ENCODE results near the gene RLF. TPM values are rescaled to one million over a fixed set of nuclear protein-coding genes. Genes with fewer than 3 reads are reported as not detected.

The RLF gene
- total and polyA plus RNA-seq, 2 donors (not counting 1 experiment from before 2014, with no cell fraction given): 7.8 to 21.9 TPM

DNA sequence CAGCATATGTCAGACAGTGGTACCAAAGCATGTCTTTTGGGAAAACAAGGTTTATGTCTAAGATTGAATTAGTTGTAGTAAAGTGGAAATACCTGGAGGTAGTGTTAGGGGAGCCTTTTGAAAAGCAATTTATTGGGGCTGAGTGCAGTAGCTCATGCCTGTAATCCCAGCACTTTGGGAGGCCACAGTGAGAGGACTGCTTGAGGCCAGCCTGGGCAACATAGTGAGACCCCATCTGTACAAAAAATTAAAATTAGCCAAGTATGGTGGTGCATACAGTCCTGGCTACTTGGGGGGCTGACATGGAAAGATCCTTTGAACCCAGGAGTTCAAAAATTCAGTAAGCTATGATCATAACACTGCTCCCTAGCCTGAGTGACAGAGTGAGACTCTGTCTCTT, 104.1 kb downstream of the RLF start:
- H3K4me1 ChIP-seq (ENCODE audit: control insufficient read depth in 2 of 2, insufficient read depth in 2 of 2, low read length in 2 of 2): no peaks in the 10 kb centered on the region
- DNase-seq: no peak
- peaks cover 2 to 69% of the 10 kb centered on the region in 2 experiments for H3K36me3 ChIP-seq (replicated peaks in 1 of 2; ENCODE audit: control extremely low read depth in 1 of 2, control insufficient read depth in 1 of 2, extremely low read depth in 1 of 2, insufficient read depth in 2 of 2, low read length in 1 of 2)
- H3K9ac ChIP-seq (ENCODE audit: low read length): no peak overlapping the region
- H3K27ac ChIP-seq (ENCODE audit: low read length in 2 of 2): no peak overlapping the region
- no peak overlapping the region for H2AFZ ChIP-seq (ENCODE audit: insufficient read depth, low read depth, low read length, poor library complexity, severe bottlenecking)
- peaks cover 43% of the 10 kb centered on the region for H3K79me2 ChIP-seq (ENCODE audit: control insufficient read depth, insufficient read depth, low read length)
- Mint-ChIP-seq H3K4me3 (no peak overlapping the region), H3K9me3 (ENCODE audit: insufficient read depth) (no peaks in the 10 kb centered on the region), H3K27ac (no peak overlapping the region), H3K4me1 (peaks cover 6% of the 10 kb centered on the region), H3K27me3 (no peaks in the 10 kb centered on the region)
- intact Hi-C loops (cut with micrococcal nuclease): no loop called here
- ChIA-PET CTCF (interaction anchor here (1.4 kb wide), 1 partner anchor 73 kb away, joined by 5 read pairs; no protein-coding TSS in a partner anchor), POLR2A (no interaction called here)
- no peak overlapping the region for H3K4me2 ChIP-seq (replicated peaks; ENCODE audit: low read depth, low read length, poor library complexity, severe bottlenecking)
- no peaks in the 10 kb centered on the region for H3K27me3 ChIP-seq (replicated peaks in 1 of 4; ENCODE audit: control extremely low read depth in 1 of 4, control insufficient read depth in 3 of 4, insufficient read depth in 4 of 4, low read length in 3 of 4)
- H4K20me1 ChIP-seq (ENCODE audit: control insufficient read depth, insufficient read depth, low read length, poor library complexity, severe bottlenecking): no peaks in the 10 kb centered on the region
- TF ChIP-seq EZH2 (IDR thresholded peaks at IDR 0.05; ENCODE audit: borderline replicate concordance, insufficient read depth, low read depth, low read length, poor library complexity, severe bottlenecking): no peak
- TF ChIP-seq CTCF (IDR thresholded peaks at IDR 0.05): no peak
- H3K9me3 ChIP-seq (ENCODE audit: control extremely low read depth in 1 of 3, control insufficient read depth in 2 of 3, insufficient read depth in 1 of 3, low read length in 2 of 3): no peaks in the 10 kb centered on the region
- H3K4me3 ChIP-seq (ENCODE audit: control extremely low read depth in 1 of 5, extremely low read depth in 1 of 5, insufficient read depth in 1 of 5, low read depth in 2 of 5, low read length in 4 of 5): no peak overlapping the region
- ATAC-seq (ENCODE audit: low read depth): no peak

DNA sequence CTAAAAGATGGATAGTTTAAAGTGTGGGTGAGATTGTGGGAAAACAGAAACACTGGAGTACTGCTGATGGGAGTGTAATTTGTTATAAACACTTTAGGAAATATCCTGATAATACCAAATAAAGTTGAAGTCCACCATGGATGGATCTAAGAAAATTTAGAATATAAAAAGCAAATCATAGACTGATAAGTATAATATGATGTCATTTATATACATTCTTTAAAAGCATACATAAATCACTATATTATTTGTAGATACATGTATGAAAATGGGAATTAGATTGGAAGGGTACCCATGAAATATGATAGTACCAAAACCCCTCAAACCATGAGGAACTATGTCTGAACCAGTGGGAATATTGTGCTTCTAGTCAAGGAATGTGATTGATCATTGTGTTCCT, 104.7 kb downstream of the RLF start:
- no peaks in the 10 kb centered on the region for H3K27me3 Mint-ChIP-seq
- peaks cover 46% of the 10 kb centered on the region for H3K79me2 ChIP-seq (ENCODE audit: control insufficient read depth, insufficient read depth, low read length)
- H3K4me1 Mint-ChIP-seq: peaks cover 2% of the 10 kb centered on the region
- no peak for ATAC-seq (ENCODE audit: low read depth)
- no peak overlapping the region for H2AFZ ChIP-seq (ENCODE audit: insufficient read depth, low read depth, low read length, poor library complexity, severe bottlenecking)
- no peak overlapping the region for H3K4me3 ChIP-seq (ENCODE audit: control extremely low read depth in 1 of 5, extremely low read depth in 1 of 5, insufficient read depth in 1 of 5, low read depth in 2 of 5, low read length in 4 of 5)
- no peak overlapping the region for H3K4me3 Mint-ChIP-seq
- H3K9me3 ChIP-seq (ENCODE audit: control extremely low read depth in 1 of 3, control insufficient read depth in 2 of 3, insufficient read depth in 1 of 3, low read length in 2 of 3): no peaks in the 10 kb centered on the region
- no peak for DNase-seq
- H3K4me2 ChIP-seq (replicated peaks; ENCODE audit: low read depth, low read length, poor library complexity, severe bottlenecking): no peak overlapping the region
- ChIA-PET POLR2A (no interaction called here), CTCF (interaction anchor here (0.9 to 1.4 kb wide), 2 partner anchors 68 to 73 kb away, joined by 3 to 5 read pairs; no protein-coding TSS in a partner anchor)
- no peak overlapping the region for H3K9ac ChIP-seq (ENCODE audit: low read length)
- H3K27ac Mint-ChIP-seq: no peak overlapping the region
- no peak overlapping the region for H3K27ac ChIP-seq (ENCODE audit: low read length in 2 of 2)
- no peaks in the 10 kb centered on the region for H3K4me1 ChIP-seq (ENCODE audit: control insufficient read depth in 2 of 2, insufficient read depth in 2 of 2, low read length in 2 of 2)
- H3K36me3 ChIP-seq (replicated peaks in 1 of 2; ENCODE audit: control extremely low read depth in 1 of 2, control insufficient read depth in 1 of 2, extremely low read depth in 1 of 2, insufficient read depth in 2 of 2, low read length in 1 of 2): peaks cover 2 to 67% of the 10 kb centered on the region in 2 experiments
- no peaks in the 10 kb centered on the region for H3K9me3 Mint-ChIP-seq (ENCODE audit: insufficient read depth)
- H3K27me3 ChIP-seq (replicated peaks in 1 of 4; ENCODE audit: control extremely low read depth in 1 of 4, control insufficient read depth in 3 of 4, insufficient read depth in 4 of 4, low read length in 3 of 4): no peaks in the 10 kb centered on the region
- no peaks in the 10 kb centered on the region for H4K20me1 ChIP-seq (ENCODE audit: control insufficient read depth, insufficient read depth, low read length, poor library complexity, severe bottlenecking)
- TF ChIP-seq CTCF (IDR thresholded peaks at IDR 0.05) (no peak), EZH2 (IDR thresholded peaks at IDR 0.05; ENCODE audit: borderline replicate concordance, insufficient read depth, low read depth, low read length, poor library complexity, severe bottlenecking) (no peak)
- intact Hi-C loops (cut with micrococcal nuclease): no loop called here

Measured in B cell (primary cell).